LNCaP clone FGC (cell line): ENCODE results near the gene HSPA14.

Experiments
- DNase-seq: peaks from one replicate; pipeline ENCODE4 v3.0.0-alpha.2; 2011; ENCODE audit warnings: low read depth
- H3K4me3 ChIP-seq: 2 replicates; pipeline ENCODE4 v1.5.1; 2011; ENCODE audit warnings: mild to moderate bottlenecking, low read depth, low read length, control low read depth
- CTCF ChIP-seq: IDR thresholded peaks from 2 replicates; pipeline ENCODE4 v1.5.1; 2012; ENCODE audit warnings: mild to moderate bottlenecking; ENCODE audit not compliant: control insufficient read depth, insufficient read depth; ENCODE audit errors: extremely low read depth

The HSPA14 gene

GRCh38 chr10:14909101-14909500 is 71.0 kb downstream of the HSPA14 start:
- TF ChIP-seq CTCF = no peak
- DNase-seq = peak; percentile 70
- H3K4me3 ChIP-seq = peak overlapping the region; percentile 13; the same call in 1 of the 2 replicates

- H3K4me3 ChIP-seq = no peak overlapping the region
- no peak for TF ChIP-seq CTCF
- DNase-seq = no peak
These were observed 72.8 kb downstream of the HSPA14 start for GRCh38 chr10:14910953-14911352.

GRCh38 chr10:14911801-14912200 is 73.7 kb downstream of the HSPA14 start:
- H3K4me3 ChIP-seq = no peak overlapping the region
- TF ChIP-seq CTCF = no peak
- no peak for DNase-seq

GRCh38 chr10:14916600-14916999 is 78.5 kb downstream of the HSPA14 start:
- no peak for DNase-seq
- TF ChIP-seq CTCF = no peak
- H3K4me3 ChIP-seq = no peak overlapping the region

GRCh38 chr10:14917827-14918226 is 79.7 kb downstream of the HSPA14 start:
- no peak overlapping the region for H3K4me3 ChIP-seq
- DNase-seq = no peak
- TF ChIP-seq CTCF = no peak

GRCh38 chr10:14918964-14919363 is 80.9 kb downstream of the HSPA14 start:
- H3K4me3 ChIP-seq = no peak overlapping the region
- TF ChIP-seq CTCF = no peak
- no peak for DNase-seq
